H1 (cell line): ENCODE data around the gene MARK3. TPM values are rescaled to one million over a fixed set of nuclear protein-coding genes. Genes with fewer than 3 reads are reported as not detected.

Source experiments
- polyA plus RNA-seq, 7 experiments: library from polyadenylated mRNA; depleted of rRNA in 3 of 7; stranded (reverse) in 5 of 7; unstranded in 2 of 7; fragments of >200 nt in 5 of 7; fragments of 200-250 nt in 2 of 7; gene quantifications; 1 replicate in 5 of 7; 2 replicates in 1 of 7; 4 replicates in 1 of 7; pipeline versions ENCODE4 v1.2.1 to v1.2.3, GENCODE V29; 2011 to 2013; ENCODE audit warnings: missing spikeins in 2 of 7, mixed read lengths in 2 of 7
- total RNA-seq: library from RNA; stranded (reverse); fragmentation: NEBNext Ultra II Directional; extraction: Animal tissue kit (Norgen Biotek cat#: 25700); gene quantifications from 2 replicates; pipeline ENCODE4 v1.2.1, GENCODE V29; 2021
- TF ChIP-seq, protein P1 (sequence below): fragments of 300-600 bp; sonication (generic); IDR thresholded peaks from 2 replicates; pipeline ENCODE4 v1.7.1; 2012; ENCODE audit warnings: low read length, moderate library complexity, mild to moderate bottlenecking, inconsistent platforms; ENCODE audit not compliant: insufficient replicate concordance

Gene MARK3
- total and polyA plus RNA-seq, 2 of the 8 experiments (the other 6 are each of a cell fraction or from before 2014, with no cell fraction given): 39.4 to 76.9 TPM

GRCh38 chr14:103543721-103544387 is 158.6 kb downstream of the MARK3 start (continued):
- TF ChIP-seq, protein P1, sequence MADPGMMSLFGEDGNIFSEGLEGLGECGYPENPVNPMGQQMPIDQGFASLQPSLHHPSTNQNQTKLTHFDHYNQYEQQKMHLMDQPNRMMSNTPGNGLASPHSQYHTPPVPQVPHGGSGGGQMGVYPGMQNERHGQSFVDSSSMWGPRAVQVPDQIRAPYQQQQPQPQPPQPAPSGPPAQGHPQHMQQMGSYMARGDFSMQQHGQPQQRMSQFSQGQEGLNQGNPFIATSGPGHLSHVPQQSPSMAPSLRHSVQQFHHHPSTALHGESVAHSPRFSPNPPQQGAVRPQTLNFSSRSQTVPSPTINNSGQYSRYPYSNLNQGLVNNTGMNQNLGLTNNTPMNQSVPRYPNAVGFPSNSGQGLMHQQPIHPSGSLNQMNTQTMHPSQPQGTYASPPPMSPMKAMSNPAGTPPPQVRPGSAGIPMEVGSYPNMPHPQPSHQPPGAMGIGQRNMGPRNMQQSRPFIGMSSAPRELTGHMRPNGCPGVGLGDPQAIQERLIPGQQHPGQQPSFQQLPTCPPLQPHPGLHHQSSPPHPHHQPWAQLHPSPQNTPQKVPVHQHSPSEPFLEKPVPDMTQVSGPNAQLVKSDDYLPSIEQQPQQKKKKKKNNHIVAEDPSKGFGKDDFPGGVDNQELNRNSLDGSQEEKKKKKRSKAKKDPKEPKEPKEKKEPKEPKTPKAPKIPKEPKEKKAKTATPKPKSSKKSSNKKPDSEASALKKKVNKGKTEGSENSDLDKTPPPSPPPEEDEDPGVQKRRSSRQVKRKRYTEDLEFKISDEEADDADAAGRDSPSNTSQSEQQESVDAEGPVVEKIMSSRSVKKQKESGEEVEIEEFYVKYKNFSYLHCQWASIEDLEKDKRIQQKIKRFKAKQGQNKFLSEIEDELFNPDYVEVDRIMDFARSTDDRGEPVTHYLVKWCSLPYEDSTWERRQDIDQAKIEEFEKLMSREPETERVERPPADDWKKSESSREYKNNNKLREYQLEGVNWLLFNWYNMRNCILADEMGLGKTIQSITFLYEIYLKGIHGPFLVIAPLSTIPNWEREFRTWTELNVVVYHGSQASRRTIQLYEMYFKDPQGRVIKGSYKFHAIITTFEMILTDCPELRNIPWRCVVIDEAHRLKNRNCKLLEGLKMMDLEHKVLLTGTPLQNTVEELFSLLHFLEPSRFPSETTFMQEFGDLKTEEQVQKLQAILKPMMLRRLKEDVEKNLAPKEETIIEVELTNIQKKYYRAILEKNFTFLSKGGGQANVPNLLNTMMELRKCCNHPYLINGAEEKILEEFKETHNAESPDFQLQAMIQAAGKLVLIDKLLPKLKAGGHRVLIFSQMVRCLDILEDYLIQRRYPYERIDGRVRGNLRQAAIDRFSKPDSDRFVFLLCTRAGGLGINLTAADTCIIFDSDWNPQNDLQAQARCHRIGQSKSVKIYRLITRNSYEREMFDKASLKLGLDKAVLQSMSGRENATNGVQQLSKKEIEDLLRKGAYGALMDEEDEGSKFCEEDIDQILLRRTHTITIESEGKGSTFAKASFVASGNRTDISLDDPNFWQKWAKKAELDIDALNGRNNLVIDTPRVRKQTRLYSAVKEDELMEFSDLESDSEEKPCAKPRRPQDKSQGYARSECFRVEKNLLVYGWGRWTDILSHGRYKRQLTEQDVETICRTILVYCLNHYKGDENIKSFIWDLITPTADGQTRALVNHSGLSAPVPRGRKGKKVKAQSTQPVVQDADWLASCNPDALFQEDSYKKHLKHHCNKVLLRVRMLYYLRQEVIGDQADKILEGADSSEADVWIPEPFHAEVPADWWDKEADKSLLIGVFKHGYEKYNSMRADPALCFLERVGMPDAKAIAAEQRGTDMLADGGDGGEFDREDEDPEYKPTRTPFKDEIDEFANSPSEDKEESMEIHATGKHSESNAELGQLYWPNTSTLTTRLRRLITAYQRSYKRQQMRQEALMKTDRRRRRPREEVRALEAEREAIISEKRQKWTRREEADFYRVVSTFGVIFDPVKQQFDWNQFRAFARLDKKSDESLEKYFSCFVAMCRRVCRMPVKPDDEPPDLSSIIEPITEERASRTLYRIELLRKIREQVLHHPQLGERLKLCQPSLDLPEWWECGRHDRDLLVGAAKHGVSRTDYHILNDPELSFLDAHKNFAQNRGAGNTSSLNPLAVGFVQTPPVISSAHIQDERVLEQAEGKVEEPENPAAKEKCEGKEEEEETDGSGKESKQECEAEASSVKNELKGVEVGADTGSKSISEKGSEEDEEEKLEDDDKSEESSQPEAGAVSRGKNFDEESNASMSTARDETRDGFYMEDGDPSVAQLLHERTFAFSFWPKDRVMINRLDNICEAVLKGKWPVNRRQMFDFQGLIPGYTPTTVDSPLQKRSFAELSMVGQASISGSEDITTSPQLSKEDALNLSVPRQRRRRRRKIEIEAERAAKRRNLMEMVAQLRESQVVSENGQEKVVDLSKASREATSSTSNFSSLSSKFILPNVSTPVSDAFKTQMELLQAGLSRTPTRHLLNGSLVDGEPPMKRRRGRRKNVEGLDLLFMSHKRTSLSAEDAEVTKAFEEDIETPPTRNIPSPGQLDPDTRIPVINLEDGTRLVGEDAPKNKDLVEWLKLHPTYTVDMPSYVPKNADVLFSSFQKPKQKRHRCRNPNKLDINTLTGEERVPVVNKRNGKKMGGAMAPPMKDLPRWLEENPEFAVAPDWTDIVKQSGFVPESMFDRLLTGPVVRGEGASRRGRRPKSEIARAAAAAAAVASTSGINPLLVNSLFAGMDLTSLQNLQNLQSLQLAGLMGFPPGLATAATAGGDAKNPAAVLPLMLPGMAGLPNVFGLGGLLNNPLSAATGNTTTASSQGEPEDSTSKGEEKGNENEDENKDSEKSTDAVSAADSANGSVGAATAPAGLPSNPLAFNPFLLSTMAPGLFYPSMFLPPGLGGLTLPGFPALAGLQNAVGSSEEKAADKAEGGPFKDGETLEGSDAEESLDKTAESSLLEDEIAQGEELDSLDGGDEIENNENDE: no peak
- TF ChIP-seq, all 59 proteins: peak for 2
